Thoracic aorta (tissue), 2 donors: Measurements from ENCODE around the gene RAB25. TPM values are rescaled to one million over a fixed set of nuclear protein-coding genes. Genes with fewer than 3 reads are reported as not detected.

Experiments
- ATAC-seq: fragments of 150-250 bp; one replicate; pipeline ENCODE4 v1.8.0; 2017; ENCODE audit warnings: low read depth; ENCODE audit not compliant: insufficient number of reproducible peaks, low FRiP score
- DNase-seq: peaks from one replicate; pipeline ENCODE4 v3.0.0-alpha.2; 2020; ENCODE audit warnings: low spot score
- H3K27ac ChIP-seq, 2 donors: fragments of 200-600 bp; sonication (generic); 1 replicate in 1 of 2; 2 replicates in 1 of 2; pipeline ENCODE4 v1.5.1; 2016; ENCODE audit warnings: mild to moderate bottlenecking in 2 of 2, moderate library complexity in 2 of 2
- H3K27me3 ChIP-seq: fragments of 200-600 bp; sonication (generic); replicated peaks from 2 replicates; pipeline ENCODE4 v1.6.0; 2016; ENCODE audit warnings: mild to moderate bottlenecking; ENCODE audit not compliant: insufficient read depth
- H3K36me3 ChIP-seq: fragments of 200-600 bp; sonication (generic); one replicate; pipeline ENCODE4 v1.5.1; 2016
- H3K4me1 ChIP-seq, 2 donors: fragments of 200-600 bp; sonication (generic); 1 replicate in 1 of 2; 2 replicates in 1 of 2; pipeline versions ENCODE4 v1.5.1 to v1.6.0; 2016; ENCODE audit warnings: low read depth in 2 of 2, mild to moderate bottlenecking in 1 of 2; ENCODE audit not compliant: control insufficient read depth in 1 of 2
- H3K4me3 ChIP-seq: fragments of 200-600 bp; sonication (generic); 2 replicates; pipeline ENCODE4 v1.5.1; 2016; ENCODE audit warnings: mild to moderate bottlenecking
- H3K9me3 ChIP-seq: fragments of 200-600 bp; sonication (generic); 2 replicates; pipeline ENCODE4 v1.5.1; 2016
- CTCF ChIP-seq: fragments of 200-600 bp; sonication (generic); IDR thresholded peaks from one replicate; pipeline ENCODE4 v1.5.1; 2019; ENCODE audit warnings: antibody characterized with exemption
- total RNA-seq, 2 donors: library from RNA; depleted of rRNA; stranded (reverse); fragments of >200 nt; gene quantifications; one replicate each; pipeline versions ENCODE4 v1.1.0 to v1.2.3, GENCODE V29; 2016

RAB25 gene
- total RNA-seq, 2 donors from 2014 or later = not detected

- peaks cover 25 to 56% of the 10 kb centered on the region in 2 donors for H3K4me1 ChIP-seq
- no peak for ATAC-seq
- H3K36me3 ChIP-seq = no peaks in the 10 kb centered on the region
- H3K27me3 ChIP-seq = no peaks in the 10 kb centered on the region
- peak overlapping the region in 1 of 2 donors; percentile 31 for H3K27ac ChIP-seq
- no peaks in the 10 kb centered on the region for H3K9me3 ChIP-seq
- no peak for TF ChIP-seq CTCF
- H3K4me3 ChIP-seq = no peak overlapping the region
- DNase-seq = no peak
These were observed 38.3 kb downstream of the RAB25 start for GRCh38 chr1:156099282-156099681.

- no peak overlapping the region for H3K4me3 ChIP-seq
- H3K27me3 ChIP-seq = no peaks in the 10 kb centered on the region
- peaks cover 36 to 67% of the 10 kb centered on the region in 2 donors for H3K4me1 ChIP-seq
- H3K27ac ChIP-seq = peak overlapping the region in 1 of 2 donors; percentile 16
- no peaks in the 10 kb centered on the region for H3K36me3 ChIP-seq
- DNase-seq (no peak), ATAC-seq (no peak)
- TF ChIP-seq CTCF = no peak
- H3K9me3 ChIP-seq = no peaks in the 10 kb centered on the region
These were observed 39.4 kb downstream of the RAB25 start for GRCh38 chr1:156100205-156100995.

- no peak for DNase-seq
- H3K27me3 ChIP-seq = no peaks in the 10 kb centered on the region
- no peaks in the 10 kb centered on the region for H3K9me3 ChIP-seq
- no peak for TF ChIP-seq CTCF
- no peak overlapping the region for H3K4me3 ChIP-seq
- peaks cover 36 to 68% of the 10 kb centered on the region in 2 donors for H3K4me1 ChIP-seq
- H3K36me3 ChIP-seq = no peaks in the 10 kb centered on the region
- ATAC-seq = no peak
- peak overlapping the region; percentile 97 to 99 for H3K27ac ChIP-seq
These were observed 40.9 kb downstream of the RAB25 start for GRCh38 chr1:156101880-156102279.

GRCh38 chr1:156102633-156103511, 41.9 kb downstream of the RAB25 start:
- ATAC-seq (no peak), DNase-seq (no peak)
- H3K4me3 ChIP-seq = peak overlapping the region; percentile 14
- H3K4me1 ChIP-seq = peaks cover 39 to 66% of the 10 kb centered on the region in 2 donors
- no peaks in the 10 kb centered on the region for H3K9me3 ChIP-seq
- H3K36me3 ChIP-seq = no peaks in the 10 kb centered on the region
- H3K27me3 ChIP-seq = no peaks in the 10 kb centered on the region
- H3K27ac ChIP-seq = peak overlapping the region; percentile 97 to 99
- no peak for TF ChIP-seq CTCF

GRCh38 chr1:156103521-156103947, 42.6 kb downstream of the RAB25 start:
- H3K9me3 ChIP-seq = no peaks in the 10 kb centered on the region
- peak overlapping the region; percentile 54 for H3K4me3 ChIP-seq
- no peaks in the 10 kb centered on the region for H3K36me3 ChIP-seq
- H3K4me1 ChIP-seq = peaks cover 39 to 65% of the 10 kb centered on the region in 2 donors
- no peaks in the 10 kb centered on the region for H3K27me3 ChIP-seq
- DNase-seq = no peak
- no peak for TF ChIP-seq CTCF
- peak overlapping the region; percentile 97 to 99 for H3K27ac ChIP-seq
- ATAC-seq = peak; percentile 5
